ENCODE measurements around the gene B4GALT2.

Gene B4GALT2

GRCh38 chr1:43970502-43970901, 8.5 kb upstream of the B4GALT2 start:
- Histone ChIP-seq H3K4me2 (ENCODE audit: low read length, poor library complexity, severe bottlenecking) (peak overlapping the region; percentile 91), H4K91ac (ENCODE audit: low read length) (no peak overlapping the region), H3K9ac (ENCODE audit: low read length) (peak overlapping the region; percentile 92), H2BK15ac (ENCODE audit: low read depth, poor library complexity, severe bottlenecking) (no peak overlapping the region), H3K9me3 (ENCODE audit: control insufficient read depth, low read length) (no peaks in the 10 kb centered on the region), H3K23ac (ENCODE audit: low read length in 2 of 2) (no peak overlapping the region), H2BK5ac (ENCODE audit: low read depth, low read length, poor library complexity, severe bottlenecking) (no peak overlapping the region), H2BK12ac (ENCODE audit: low read length in 2 of 2) (no peak overlapping the region), H3K4ac (ENCODE audit: low read depth in 1 of 2, low read length in 2 of 2) (no peak overlapping the region), H2AK5ac (ENCODE audit: low read length, severe bottlenecking) (no peak overlapping the region), H4K8ac (ENCODE audit: low read length) (no peak overlapping the region), H3K27ac (ENCODE audit: low read length, poor library complexity, severe bottlenecking) (no peak overlapping the region), H2BK120ac (ENCODE audit: low read depth, low read length) (no peak overlapping the region), H3K79me1 (replicated peaks; ENCODE audit: low read length, poor library complexity, severe bottlenecking) (peaks cover 19% of the 10 kb centered on the region), H3K4me3 (ENCODE audit: insufficient read depth in 1 of 2, low read depth in 1 of 2, low read length in 2 of 2) (peak overlapping the region; percentile 87 to 100), H3K14ac (ENCODE audit: low read length in 2 of 2) (no peak overlapping the region), H3K27me3 (ENCODE audit: control insufficient read depth in 1 of 2, insufficient read depth in 1 of 2, low read length in 2 of 2) (no peaks in the 10 kb centered on the region), H3K36me3 (ENCODE audit: control insufficient read depth in 1 of 2, insufficient read depth in 2 of 2, low read depth in 1 of 2, low read length in 2 of 2) (peaks cover 44 to 47% of the 10 kb centered on the region in 2 experiments), H3K4me1 (ENCODE audit: control insufficient read depth, insufficient read depth, low read depth, low read length) (peaks cover 13% of the 10 kb centered on the region), H3K18ac (ENCODE audit: low read depth in 1 of 2, low read length in 2 of 2) (no peak overlapping the region), H2AFZ (ENCODE audit: low read depth, low read length) (peak overlapping the region; percentile 15)
- no peak for DNase-seq
- WGBS, result 38% methylated on average over 3 of the region's 5 CpGs

GRCh38 chr1:43970911-43971310, 8.1 kb upstream of the B4GALT2 start:
- Histone ChIP-seq H3K79me1 (replicated peaks; ENCODE audit: low read length, poor library complexity, severe bottlenecking) (peaks cover 22% of the 10 kb centered on the region), H2AFZ (ENCODE audit: low read depth, low read length) (no peak overlapping the region), H3K4me2 (ENCODE audit: low read length, poor library complexity, severe bottlenecking) (no peak overlapping the region), H2BK15ac (ENCODE audit: low read depth, poor library complexity, severe bottlenecking) (no peak overlapping the region), H3K18ac (ENCODE audit: low read depth in 1 of 2, low read length in 2 of 2) (no peak overlapping the region), H4K91ac (ENCODE audit: low read length) (no peak overlapping the region), H3K9ac (ENCODE audit: low read length) (peak overlapping the region; percentile 92), H2AK5ac (ENCODE audit: low read length, severe bottlenecking) (no peak overlapping the region), H3K9me3 (ENCODE audit: control insufficient read depth, low read length) (no peaks in the 10 kb centered on the region), H3K4me1 (ENCODE audit: control insufficient read depth, insufficient read depth, low read depth, low read length) (peaks cover 15% of the 10 kb centered on the region), H3K4ac (ENCODE audit: low read depth in 1 of 2, low read length in 2 of 2) (no peak overlapping the region), H2BK5ac (ENCODE audit: low read depth, low read length, poor library complexity, severe bottlenecking) (no peak overlapping the region), H3K23ac (ENCODE audit: low read length in 2 of 2) (no peak overlapping the region), H3K27ac (ENCODE audit: low read length, poor library complexity, severe bottlenecking) (no peak overlapping the region), H3K36me3 (ENCODE audit: control insufficient read depth in 1 of 2, insufficient read depth in 2 of 2, low read depth in 1 of 2, low read length in 2 of 2) (peaks cover 42 to 43% of the 10 kb centered on the region in 2 experiments), H2BK12ac (ENCODE audit: low read length in 2 of 2) (no peak overlapping the region), H3K4me3 (ENCODE audit: insufficient read depth in 1 of 2, low read depth in 1 of 2, low read length in 2 of 2) (peak overlapping the region in 1 of 2 experiments; percentile 100), H2BK120ac (ENCODE audit: low read depth, low read length) (no peak overlapping the region), H4K8ac (ENCODE audit: low read length) (no peak overlapping the region), H3K27me3 (ENCODE audit: control insufficient read depth in 1 of 2, insufficient read depth in 1 of 2, low read length in 2 of 2) (no peaks in the 10 kb centered on the region), H3K14ac (ENCODE audit: low read length in 2 of 2) (no peak overlapping the region)
- WGBS, result 89% methylated on average over 9 of the region's 9 CpGs
- no peak for DNase-seq

GRCh38 chr1:43971336-43971980, 7.6 kb upstream of the B4GALT2 start:
- Histone ChIP-seq H3K4ac (ENCODE audit: low read depth in 1 of 2, low read length in 2 of 2) (no peak overlapping the region), H3K79me1 (replicated peaks; ENCODE audit: low read length, poor library complexity, severe bottlenecking) (peaks cover 26% of the 10 kb centered on the region), H3K4me3 (ENCODE audit: insufficient read depth in 1 of 2, low read depth in 1 of 2, low read length in 2 of 2) (peak overlapping the region in 1 of 2 experiments; percentile 100), H3K27me3 (ENCODE audit: control insufficient read depth in 1 of 2, insufficient read depth in 1 of 2, low read length in 2 of 2) (no peaks in the 10 kb centered on the region), H3K18ac (ENCODE audit: low read depth in 1 of 2, low read length in 2 of 2) (no peak overlapping the region), H3K36me3 (ENCODE audit: control insufficient read depth in 1 of 2, insufficient read depth in 2 of 2, low read depth in 1 of 2, low read length in 2 of 2) (peaks cover 42 to 44% of the 10 kb centered on the region in 2 experiments), H2BK5ac (ENCODE audit: low read depth, low read length, poor library complexity, severe bottlenecking) (no peak overlapping the region), H3K9ac (ENCODE audit: low read length) (no peak overlapping the region), H2AK5ac (ENCODE audit: low read length, severe bottlenecking) (no peak overlapping the region), H3K27ac (ENCODE audit: low read length, poor library complexity, severe bottlenecking) (no peak overlapping the region), H3K14ac (ENCODE audit: low read length in 2 of 2) (no peak overlapping the region), H2BK12ac (ENCODE audit: low read length in 2 of 2) (no peak overlapping the region), H4K8ac (ENCODE audit: low read length) (no peak overlapping the region), H2BK15ac (ENCODE audit: low read depth, poor library complexity, severe bottlenecking) (no peak overlapping the region), H2AFZ (ENCODE audit: low read depth, low read length) (no peak overlapping the region), H2BK120ac (ENCODE audit: low read depth, low read length) (no peak overlapping the region), H3K23ac (ENCODE audit: low read length in 2 of 2) (no peak overlapping the region), H3K4me1 (ENCODE audit: control insufficient read depth, insufficient read depth, low read depth, low read length) (peaks cover 21% of the 10 kb centered on the region), H4K91ac (ENCODE audit: low read length) (no peak overlapping the region), H3K9me3 (ENCODE audit: control insufficient read depth, low read length) (no peaks in the 10 kb centered on the region), H3K4me2 (ENCODE audit: low read length, poor library complexity, severe bottlenecking) (no peak overlapping the region)
- DNase-seq, result no peak
- 98% methylated on average over 15 of the region's 17 CpGs for whole genome bisulfite sequencing

- Histone ChIP-seq H3K4ac (ENCODE audit: low read depth in 1 of 2, low read length in 2 of 2) (peak overlapping the region; percentile 7 to 83), H2AK5ac (ENCODE audit: low read length, severe bottlenecking) (no peak overlapping the region), H2BK12ac (ENCODE audit: low read length in 2 of 2) (no peak overlapping the region), H2BK15ac (ENCODE audit: low read depth, poor library complexity, severe bottlenecking) (no peak overlapping the region), H2BK120ac (ENCODE audit: low read depth, low read length) (no peak overlapping the region), H3K4me1 (ENCODE audit: control insufficient read depth, insufficient read depth, low read depth, low read length) (peaks cover 40% of the 10 kb centered on the region), H3K4me2 (ENCODE audit: low read length, poor library complexity, severe bottlenecking) (peak overlapping the region; percentile 98), H4K8ac (ENCODE audit: low read length) (peak overlapping the region; percentile 63), H3K36me3 (ENCODE audit: control insufficient read depth in 1 of 2, insufficient read depth in 2 of 2, low read depth in 1 of 2, low read length in 2 of 2) (peaks cover 46 to 50% of the 10 kb centered on the region in 2 experiments), H3K4me3 (ENCODE audit: insufficient read depth in 1 of 2, low read depth in 1 of 2, low read length in 2 of 2) (peak overlapping the region; percentile 97 to 98), H3K27ac (ENCODE audit: low read length, poor library complexity, severe bottlenecking) (no peak overlapping the region), H2AFZ (ENCODE audit: low read depth, low read length) (peak overlapping the region; percentile 80), H3K27me3 (ENCODE audit: control insufficient read depth in 1 of 2, insufficient read depth in 1 of 2, low read length in 2 of 2) (no peaks in the 10 kb centered on the region), H3K9ac (ENCODE audit: low read length) (peak overlapping the region; percentile 96), H3K79me1 (replicated peaks; ENCODE audit: low read length, poor library complexity, severe bottlenecking) (peaks cover 46% of the 10 kb centered on the region), H4K91ac (ENCODE audit: low read length) (no peak overlapping the region), H2BK5ac (ENCODE audit: low read depth, low read length, poor library complexity, severe bottlenecking) (no peak overlapping the region), H3K14ac (ENCODE audit: low read length in 2 of 2) (no peak overlapping the region), H3K18ac (ENCODE audit: low read depth in 1 of 2, low read length in 2 of 2) (no peak overlapping the region), H3K23ac (ENCODE audit: low read length in 2 of 2) (no peak overlapping the region), H3K9me3 (ENCODE audit: control insufficient read depth, low read length) (no peaks in the 10 kb centered on the region)
- 46% methylated on average over 9 of the region's 9 CpGs for WGBS
- no peak for DNase-seq
These were observed 5.0 kb upstream of the B4GALT2 start for GRCh38 chr1:43973981-43974442.

Data from mesenchymal stem cell (in vitro differentiated cells and primary cell).